ENCODE measurements around the gene DDX27.

The DDX27 gene

DNA sequence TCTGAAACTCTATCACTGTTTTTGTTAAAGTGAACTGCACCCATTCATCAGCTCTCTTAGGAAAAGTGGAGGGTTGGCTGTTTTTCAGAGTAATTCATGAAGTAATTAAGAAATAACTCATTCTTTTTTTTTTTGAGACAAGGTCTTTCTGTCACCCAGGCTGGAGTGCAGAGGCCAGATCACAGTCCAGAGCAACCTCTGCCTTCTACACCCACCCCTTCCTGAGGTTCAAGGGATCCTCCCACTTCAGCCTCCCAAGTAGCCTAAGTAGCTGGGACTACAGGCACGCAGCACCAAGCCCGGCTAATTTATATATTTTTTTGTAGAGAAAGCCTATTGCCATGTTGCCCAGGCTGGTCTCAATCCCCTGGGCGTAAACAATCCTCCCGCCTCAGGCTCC lies 56.0 kb downstream of the DDX27 start:
- no peak for FAIRE-seq

DNA sequence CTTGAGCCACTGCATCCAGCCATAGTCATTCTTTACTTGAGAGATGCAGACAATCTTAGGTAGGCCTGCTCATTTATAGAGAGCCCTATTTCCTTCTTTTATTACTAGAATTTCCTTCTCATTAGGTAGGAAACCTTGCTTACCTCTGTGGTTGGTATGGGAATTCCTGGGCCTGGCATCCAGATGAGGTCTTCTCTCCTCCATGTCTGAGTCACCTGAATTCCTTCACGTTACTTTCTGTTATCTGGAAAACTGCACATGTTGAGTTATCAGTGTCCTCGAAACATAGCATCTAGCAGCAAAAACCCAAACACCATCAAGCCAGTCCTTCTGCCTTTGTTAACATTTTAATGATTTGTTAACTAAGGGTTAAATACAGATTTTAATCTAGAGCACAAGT lies 56.4 kb downstream of the DDX27 start:
- no peak for FAIRE-seq
- TF ChIP-seq SPI1 (IDR thresholded peaks at IDR 0.05; ENCODE audit: low read depth, low read length) (no peak), POLR2AphosphoS5 (IDR thresholded peaks at IDR 0.05; ENCODE audit: low read depth, low read length) (no peak), POLR2A (IDR thresholded peaks at IDR 0.05; ENCODE audit: low read depth, low read length) (no peak), POU2F2 (IDR thresholded peaks at IDR 0.05; ENCODE audit: low read depth, low read length) (no peak), TAF1 (IDR thresholded peaks at IDR 0.05; ENCODE audit: low read depth, low read length) (no peak), PAX5 (IDR thresholded peaks at IDR 0.05; ENCODE audit: insufficient read depth, low read length, severe bottlenecking) (no peak)
- no peak for DNase-seq (ENCODE audit: insufficient read length, low spot score)

More for the DNA sequence above, 56.0 kb downstream of the DDX27 start:
- no peak for DNase-seq (ENCODE audit: insufficient read length, low spot score)
- TF ChIP-seq SPI1 (IDR thresholded peaks at IDR 0.05; ENCODE audit: low read depth, low read length) (no peak), POU2F2 (IDR thresholded peaks at IDR 0.05; ENCODE audit: low read depth, low read length) (no peak), POLR2AphosphoS5 (IDR thresholded peaks at IDR 0.05; ENCODE audit: low read depth, low read length) (no peak), TAF1 (IDR thresholded peaks at IDR 0.05; ENCODE audit: low read depth, low read length) (no peak), PAX5 (IDR thresholded peaks at IDR 0.05; ENCODE audit: insufficient read depth, low read length, severe bottlenecking) (no peak), POLR2A (IDR thresholded peaks at IDR 0.05; ENCODE audit: low read depth, low read length) (no peak)

DNA sequence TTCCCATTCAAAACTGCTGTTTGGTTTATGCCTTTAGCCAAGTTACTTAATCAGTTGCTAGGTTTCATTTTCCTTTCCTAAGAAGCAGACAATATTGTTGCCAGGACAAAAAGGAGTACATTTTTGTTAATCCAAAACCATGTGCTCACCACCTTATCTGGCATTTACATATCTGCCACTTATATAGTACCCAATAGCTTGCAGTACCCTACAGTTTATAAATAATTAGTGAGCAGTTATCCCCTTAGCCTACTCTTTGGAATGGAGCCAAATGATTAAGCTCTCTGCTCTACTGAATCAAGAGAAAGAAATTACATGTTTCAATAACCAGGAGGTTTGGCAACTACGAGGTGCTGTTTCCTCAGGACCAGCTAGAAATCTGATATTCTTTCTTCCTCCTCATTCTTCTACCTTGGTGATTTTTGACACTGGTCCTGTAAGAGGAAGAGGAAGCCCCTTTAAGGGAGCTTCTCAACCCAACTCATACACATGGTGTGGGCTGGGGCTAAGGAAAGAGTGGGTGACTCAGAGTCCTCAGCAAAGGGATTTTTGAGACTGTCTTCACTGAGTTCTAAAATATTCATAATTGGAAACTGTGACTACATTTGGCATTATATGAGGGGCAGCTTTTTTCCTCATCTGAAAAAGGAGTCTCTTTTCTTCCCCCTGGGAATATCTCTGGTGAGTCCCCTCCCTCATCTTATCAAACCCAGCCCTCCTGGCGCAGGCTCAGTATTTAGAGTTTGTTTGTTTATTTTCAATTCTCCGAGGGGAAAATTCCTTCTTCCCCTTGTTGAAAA lies 57.1 kb downstream of the DDX27 start:
- DNase-seq (ENCODE audit: insufficient read length, low spot score): no peak
- TF ChIP-seq SPI1 (IDR thresholded peaks at IDR 0.05; ENCODE audit: low read depth, low read length) (peak; percentile 50), PAX5 (IDR thresholded peaks at IDR 0.05; ENCODE audit: insufficient read depth, low read length, severe bottlenecking) (no peak)

DNA sequence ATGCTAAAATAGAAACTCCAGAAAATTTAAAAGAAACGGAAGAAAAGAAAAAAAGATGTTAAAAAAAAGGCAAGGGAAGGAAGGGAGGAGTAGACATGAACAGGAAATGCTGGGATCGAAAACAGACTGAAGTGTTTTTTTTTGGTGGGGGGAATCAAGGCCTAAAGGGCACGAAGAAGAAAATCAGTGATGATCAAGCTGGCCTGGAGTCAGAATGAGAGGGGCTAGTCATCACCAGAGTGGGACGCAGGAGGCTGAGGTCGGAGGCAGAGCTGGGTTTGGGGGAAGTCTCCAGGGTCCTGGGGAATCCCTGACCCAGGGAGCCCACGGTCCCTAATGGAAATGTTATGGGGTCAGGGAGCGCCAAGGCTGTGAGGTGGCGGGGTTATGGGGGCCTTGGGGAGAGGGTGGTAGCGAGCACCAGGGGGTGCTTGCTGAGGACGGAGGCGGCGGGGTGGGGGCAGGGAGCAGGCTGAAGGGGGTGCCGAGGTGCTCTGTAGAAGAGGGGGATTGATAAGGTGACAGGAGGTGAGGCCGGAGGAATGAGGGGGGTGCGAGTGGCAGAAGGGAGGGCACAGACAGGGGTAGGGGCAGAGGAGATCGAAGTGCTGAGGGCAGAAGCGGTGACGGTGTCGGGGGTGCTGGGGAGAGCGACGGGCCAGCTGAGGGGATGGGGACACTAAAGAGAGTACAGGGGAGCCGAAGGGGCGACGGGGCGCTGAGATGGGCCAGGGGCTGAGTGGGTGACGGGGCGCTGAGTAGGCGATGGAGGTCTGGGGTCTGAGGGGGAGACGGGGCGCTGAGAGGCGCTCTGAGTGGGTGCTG lies 58.0 kb downstream of the DDX27 start:
- DNase-seq (ENCODE audit: insufficient read length, low spot score): no peak
- no peak for FAIRE-seq
- TF ChIP-seq TAF1 (IDR thresholded peaks at IDR 0.05; ENCODE audit: low read depth, low read length): peak; percentile 28; the same call in 1 of the 2 replicates
- no peak for TF ChIP-seq SPI1 (IDR thresholded peaks at IDR 0.05; ENCODE audit: low read depth, low read length)

More for the DNA sequence above, 57.1 kb downstream of the DDX27 start:
- no peak for FAIRE-seq

DNA sequence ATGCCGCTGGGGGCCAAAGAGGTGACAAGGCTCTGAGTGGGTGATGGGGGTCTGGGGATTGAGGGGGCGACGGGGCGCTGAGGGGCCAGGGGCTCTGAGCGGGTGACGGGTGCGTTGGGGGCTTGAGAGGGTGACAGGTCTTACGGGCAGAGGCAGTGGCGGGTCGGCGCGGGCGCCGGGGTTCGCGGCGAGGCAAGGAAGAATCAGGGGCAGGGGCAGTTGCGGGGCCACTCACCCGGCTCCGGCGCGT lies 58.5 kb downstream of the DDX27 start:
- DNase-seq (ENCODE audit: insufficient read length, low spot score): no peak
- no peak for FAIRE-seq
- TF ChIP-seq POU2F2 (IDR thresholded peaks at IDR 0.05; ENCODE audit: low read depth, low read length) (no peak), POLR2A (IDR thresholded peaks at IDR 0.05; ENCODE audit: low read depth, low read length) (peak; percentile 44; the same call in 1 of the 2 replicates)

DNA sequence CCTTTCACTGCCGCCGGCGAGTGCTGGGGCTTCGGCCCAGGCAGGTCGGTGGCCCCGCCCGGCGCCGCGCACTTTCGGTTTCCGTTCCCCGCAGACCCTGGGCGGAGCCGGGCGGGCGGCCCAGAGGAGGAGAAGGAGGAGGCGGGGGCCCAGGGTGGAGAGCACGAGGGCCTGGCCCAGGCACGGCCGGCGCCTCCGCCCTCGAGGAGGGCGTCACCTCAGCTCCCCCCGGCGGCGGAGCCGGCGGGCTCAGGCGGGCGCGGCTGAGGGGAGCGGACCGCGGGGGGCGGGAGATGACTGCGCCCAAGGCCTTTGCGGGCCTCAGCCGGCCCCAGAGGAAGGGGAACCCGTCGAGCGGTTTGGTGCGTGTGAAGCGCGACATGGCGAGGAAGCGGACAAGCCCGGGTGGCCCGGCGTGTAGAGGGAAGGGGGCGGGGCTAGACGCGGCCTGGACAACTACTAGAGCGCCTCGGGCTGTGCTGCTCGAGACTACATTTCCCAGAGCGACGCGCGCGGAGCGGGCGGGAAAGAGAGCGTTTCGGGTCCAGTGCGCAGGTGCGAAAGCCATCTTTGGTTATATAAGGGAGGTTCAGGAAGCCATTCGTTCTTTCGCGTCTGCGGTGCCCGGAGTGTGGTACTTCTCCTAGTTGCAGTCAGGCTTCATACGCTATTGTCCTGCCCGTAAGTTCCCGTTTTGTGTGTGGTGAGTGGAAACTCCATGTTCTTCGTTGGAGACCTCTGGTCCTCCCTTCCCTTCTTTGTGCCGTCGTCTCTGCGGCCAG lies 59.0 kb downstream of the DDX27 start, which contains the start of gene ZNFX1:
ZNFX1 (minus strand) TSS at position 22 of the 782 bp plus-strand sequence. CDS start 2,218 bp downstream, outside the sequence.
- TF ChIP-seq TAF1 (IDR thresholded peaks at IDR 0.05; ENCODE audit: low read depth, low read length) (peak; percentile 100), SPI1 (IDR thresholded peaks at IDR 0.05; ENCODE audit: low read depth, low read length) (peak; percentile 27), POLR2A (IDR thresholded peaks at IDR 0.05; ENCODE audit: low read depth, low read length) (peak; percentile 100), POLR2AphosphoS5 (IDR thresholded peaks at IDR 0.05; ENCODE audit: low read depth, low read length) (peak; percentile 100), POU2F2 (IDR thresholded peaks at IDR 0.05; ENCODE audit: low read depth, low read length) (peak; percentile 99), PAX5 (IDR thresholded peaks at IDR 0.05; ENCODE audit: insufficient read depth, low read length, severe bottlenecking) (no peak)
- DNase-seq (ENCODE audit: insufficient read length, low spot score): peak; percentile 87
- peak; percentile 82 for FAIRE-seq

DNA sequence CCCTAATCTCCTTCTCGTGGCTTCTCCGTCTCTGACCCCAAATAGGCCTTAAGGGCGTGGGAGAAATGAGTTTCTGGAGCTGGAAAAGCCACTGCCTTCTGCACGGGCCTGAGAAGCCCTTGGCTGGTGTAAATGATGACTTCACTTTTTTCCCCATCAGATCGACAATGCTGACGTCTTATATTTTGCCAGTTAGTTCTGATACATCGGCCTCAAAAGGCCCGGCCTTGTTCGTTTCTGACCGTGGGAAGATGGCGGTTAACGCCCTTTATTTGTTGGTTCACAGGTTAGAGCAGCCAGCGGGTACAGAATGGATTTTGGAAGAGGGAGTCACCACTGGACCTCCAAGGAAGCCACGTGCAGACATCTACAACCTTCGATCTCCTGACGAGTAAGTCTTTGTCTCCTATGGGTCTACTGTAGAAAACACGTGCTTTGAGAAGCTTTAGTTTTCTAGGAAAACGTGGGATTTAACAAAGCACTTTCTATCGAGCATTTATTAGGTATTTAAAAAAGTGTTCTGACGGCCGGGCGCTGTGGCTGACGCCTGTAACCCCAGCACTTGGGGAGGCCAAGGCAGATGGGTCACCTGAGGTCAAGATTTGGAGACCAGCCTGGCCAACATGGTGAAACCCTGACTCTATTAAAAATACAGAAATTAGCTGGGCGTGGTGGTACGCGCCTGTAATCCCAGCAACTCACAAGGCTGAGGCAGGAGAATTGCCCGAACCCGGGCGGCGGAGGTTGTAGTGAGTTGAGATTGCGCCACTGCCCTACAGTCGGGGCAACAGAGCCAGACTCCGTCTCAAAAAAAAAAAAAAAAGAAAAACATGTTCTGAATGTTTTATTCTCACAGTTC lies 59.8 kb downstream of the DDX27 start:
- no peak for DNase-seq (ENCODE audit: insufficient read length, low spot score)
- TF ChIP-seq TAF1 (IDR thresholded peaks at IDR 0.05; ENCODE audit: low read depth, low read length) (no peak), SPI1 (IDR thresholded peaks at IDR 0.05; ENCODE audit: low read depth, low read length) (no peak), POLR2AphosphoS5 (IDR thresholded peaks at IDR 0.05; ENCODE audit: low read depth, low read length) (no peak), POU2F2 (IDR thresholded peaks at IDR 0.05; ENCODE audit: low read depth, low read length) (no peak), POLR2A (IDR thresholded peaks at IDR 0.05; ENCODE audit: low read depth, low read length) (no peak), PAX5 (IDR thresholded peaks at IDR 0.05; ENCODE audit: insufficient read depth, low read length, severe bottlenecking) (no peak)
- FAIRE-seq: no peak

DNA sequence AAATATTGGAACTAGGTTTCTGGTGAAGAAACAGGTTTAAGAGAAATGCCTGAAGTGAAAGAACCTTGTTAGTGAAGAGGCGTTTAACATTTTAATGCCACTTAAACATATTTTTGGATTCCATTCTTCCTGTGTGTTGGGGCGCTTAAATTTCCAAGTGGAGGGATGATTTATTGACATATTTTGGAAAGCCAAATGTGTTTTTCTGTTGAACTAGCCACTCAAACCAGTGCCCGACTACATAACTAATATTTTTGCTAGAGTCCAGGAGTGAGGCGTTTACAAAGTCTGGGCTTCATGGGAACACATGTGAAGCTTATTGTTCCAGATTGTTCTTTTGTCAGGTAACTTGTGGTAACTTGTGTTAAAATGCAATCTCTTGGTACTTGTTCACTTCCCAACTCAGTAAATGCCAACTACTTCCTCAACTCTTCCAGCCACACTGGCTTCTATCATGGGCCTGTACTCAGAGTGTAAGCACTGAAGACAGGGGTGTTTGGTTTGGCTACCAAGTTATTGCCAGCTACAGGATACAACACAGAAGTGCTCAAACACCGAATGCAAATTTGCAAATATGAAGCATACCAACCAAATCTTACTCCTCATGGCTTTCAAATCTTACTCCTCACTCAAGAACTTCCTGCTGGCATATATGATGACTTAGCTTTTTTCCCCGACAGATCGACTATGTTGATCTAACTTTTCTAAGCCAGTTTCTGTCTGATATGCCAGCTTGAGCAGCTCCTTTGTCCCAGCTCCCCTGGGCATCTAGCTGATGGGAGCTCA lies 60.7 kb downstream of the DDX27 start:
- peak; percentile 43; the same call in 1 of the 2 replicates for TF ChIP-seq POLR2AphosphoS5 (IDR thresholded peaks at IDR 0.05; ENCODE audit: low read depth, low read length)
- no peak; the same call in 1 of the 2 replicates for TF ChIP-seq TAF1 (IDR thresholded peaks at IDR 0.05; ENCODE audit: low read depth, low read length)
- no peak for FAIRE-seq
- DNase-seq (ENCODE audit: insufficient read length, low spot score): no peak

All from GM12891 (cell line).